GM12875 (cell line): ENCODE data around the gene GET3.

ENCODE experiments used
- H3K4me3 ChIP-seq: one replicate; pipeline ENCODE4 v1.5.1; 2011; ENCODE audit warnings: low read depth, low read length, control low read depth
- CTCF ChIP-seq: IDR thresholded peaks from 2 replicates; pipeline ENCODE4 v1.5.1; 2011; ENCODE audit warnings: low read depth, mild to moderate bottlenecking, control low read depth, inconsistent platforms, low read length, moderate library complexity, borderline replicate concordance; ENCODE audit not compliant: insufficient read depth

GET3 gene

GRCh38 chr19:12789904-12790619 lies 52.8 kb downstream of the GET3 start:
- H3K4me3 ChIP-seq: peak overlapping the region; percentile 95
- TF ChIP-seq CTCF: no peak

- H3K4me3 ChIP-seq: peak overlapping the region; percentile 95
- no peak for TF ChIP-seq CTCF
Measured at GRCh38 chr19:12790628-12791344, 53.5 kb downstream of the GET3 start.

GRCh38 chr19:12791345-12792050 lies 54.2 kb downstream of the GET3 start, which contains the start of gene JUNB:
TSS of gene JUNB (plus strand) at chr19:12791486. CDS start at chr19:12791772, 286 bp downstream.
- TF ChIP-seq CTCF: peak; percentile 20; the same call in 1 of the 2 replicates
- peak within 1 kb of the TSS; percentile 95 for H3K4me3 ChIP-seq

- TF ChIP-seq CTCF: no peak
- peak overlapping the region; percentile 95 for H3K4me3 ChIP-seq
Measured at GRCh38 chr19:12792051-12792852, 55.0 kb downstream of the GET3 start.

GRCh38 chr19:12792853-12793289 lies 55.6 kb downstream of the GET3 start:
- TF ChIP-seq CTCF: no peak

GRCh38 chr19:12793290-12794195 lies 56.2 kb downstream of the GET3 start:
- H3K4me3 ChIP-seq: peak overlapping the region; percentile 95
- TF ChIP-seq CTCF: 0 out of 2 replicates have a peak, but pooled peaks have one; percentile 2

More at GRCh38 chr19:12792853-12793289, 55.6 kb downstream of the GET3 start:
- H3K4me3 ChIP-seq: peak overlapping the region; percentile 95
